GM12801 (cell line): ENCODE results near the gene GALNT2.

Experiments used
- TF ChIP-seq, protein P1 (sequence below): IDR thresholded peaks from one replicate; pipeline ENCODE4 v1.5.1; 2011; ENCODE audit warnings: control low read depth; ENCODE audit not compliant: insufficient read length; ENCODE audit errors: extremely low read depth

GALNT2 gene

DNA sequence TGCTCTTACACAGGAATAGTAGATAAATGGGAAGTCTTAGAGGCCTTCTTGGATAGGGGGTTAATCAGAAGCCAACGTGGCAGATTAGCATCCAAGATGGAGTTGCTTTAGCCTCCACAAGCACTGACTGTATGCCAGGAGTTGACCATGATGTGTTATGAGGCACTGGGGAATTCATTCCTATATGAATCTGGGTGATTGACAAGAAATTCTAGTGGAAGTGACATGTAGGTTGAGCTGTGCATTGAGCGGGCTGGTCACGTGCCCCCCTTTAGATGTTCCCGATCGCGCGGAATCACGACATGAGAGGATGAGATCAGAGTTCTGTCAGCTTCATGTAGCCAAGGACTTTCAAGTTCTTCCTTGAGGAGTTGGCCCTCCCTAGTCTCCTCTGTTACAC is 31.7 kb downstream of the GALNT2 start:
- TF ChIP-seq, protein P1, sequence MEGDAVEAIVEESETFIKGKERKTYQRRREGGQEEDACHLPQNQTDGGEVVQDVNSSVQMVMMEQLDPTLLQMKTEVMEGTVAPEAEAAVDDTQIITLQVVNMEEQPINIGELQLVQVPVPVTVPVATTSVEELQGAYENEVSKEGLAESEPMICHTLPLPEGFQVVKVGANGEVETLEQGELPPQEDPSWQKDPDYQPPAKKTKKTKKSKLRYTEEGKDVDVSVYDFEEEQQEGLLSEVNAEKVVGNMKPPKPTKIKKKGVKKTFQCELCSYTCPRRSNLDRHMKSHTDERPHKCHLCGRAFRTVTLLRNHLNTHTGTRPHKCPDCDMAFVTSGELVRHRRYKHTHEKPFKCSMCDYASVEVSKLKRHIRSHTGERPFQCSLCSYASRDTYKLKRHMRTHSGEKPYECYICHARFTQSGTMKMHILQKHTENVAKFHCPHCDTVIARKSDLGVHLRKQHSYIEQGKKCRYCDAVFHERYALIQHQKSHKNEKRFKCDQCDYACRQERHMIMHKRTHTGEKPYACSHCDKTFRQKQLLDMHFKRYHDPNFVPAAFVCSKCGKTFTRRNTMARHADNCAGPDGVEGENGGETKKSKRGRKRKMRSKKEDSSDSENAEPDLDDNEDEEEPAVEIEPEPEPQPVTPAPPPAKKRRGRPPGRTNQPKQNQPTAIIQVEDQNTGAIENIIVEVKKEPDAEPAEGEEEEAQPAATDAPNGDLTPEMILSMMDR: no peak

DNA sequence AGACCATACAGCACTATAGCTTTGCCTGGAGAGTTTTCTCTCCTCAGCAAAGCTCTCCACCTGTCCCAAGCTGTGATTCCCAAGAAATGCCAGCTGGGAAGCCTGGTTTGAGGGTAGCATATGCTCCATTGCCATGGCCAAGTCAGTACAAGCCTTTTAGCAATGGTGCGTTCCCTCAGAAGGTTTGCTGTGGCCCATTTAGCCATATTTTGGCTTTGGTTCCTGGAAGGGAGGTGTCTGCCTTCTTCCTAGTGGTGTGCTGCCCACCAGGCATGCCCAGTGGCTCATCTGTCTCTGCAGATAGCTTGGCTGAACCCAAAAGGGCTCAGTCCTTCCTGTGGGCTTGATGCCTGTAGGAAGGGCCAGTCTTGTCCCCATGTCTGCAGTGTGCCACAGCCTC is 32.4 kb downstream of the GALNT2 start:
- TF ChIP-seq, protein P1: no peak

DNA sequence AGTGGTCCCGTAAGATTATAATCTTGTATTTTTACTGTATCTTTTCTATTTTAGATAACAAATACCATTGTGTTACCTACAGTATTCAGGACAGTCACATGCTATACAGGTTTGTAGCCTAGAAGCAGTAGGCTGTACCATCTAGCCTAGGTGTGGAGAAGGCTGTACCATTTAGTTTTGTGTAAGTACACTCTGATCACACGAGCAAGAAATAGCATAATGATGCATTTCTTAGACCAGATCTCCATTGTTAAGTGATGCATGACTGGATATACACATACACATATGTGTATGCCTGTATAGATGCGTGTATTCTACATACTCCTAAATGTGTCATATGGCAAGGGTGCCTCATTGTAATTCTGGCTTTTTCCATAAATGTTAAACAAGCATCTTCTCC is 33.9 kb downstream of the GALNT2 start:
- TF ChIP-seq, protein P1: no peak

DNA sequence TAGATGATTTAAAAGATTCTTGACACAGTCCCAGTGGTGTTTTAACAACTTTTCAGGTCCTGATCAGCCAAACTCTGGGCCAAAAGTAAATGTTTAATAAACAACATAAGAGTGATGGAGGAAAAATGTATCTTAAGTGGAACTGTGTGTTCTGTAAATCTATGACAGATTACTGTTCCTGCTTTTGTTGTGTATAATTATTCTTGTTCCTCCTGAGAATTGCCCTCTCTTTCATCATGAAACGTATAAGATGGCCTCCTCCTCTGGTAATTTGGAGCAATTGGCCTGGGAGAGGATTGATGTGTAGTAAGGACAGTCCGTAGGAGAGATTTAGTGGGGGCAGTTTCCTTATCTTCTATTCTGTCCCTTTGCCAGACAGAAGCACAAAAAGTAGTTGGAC is 34.5 kb downstream of the GALNT2 start:
- TF ChIP-seq, protein P1: no peak

DNA sequence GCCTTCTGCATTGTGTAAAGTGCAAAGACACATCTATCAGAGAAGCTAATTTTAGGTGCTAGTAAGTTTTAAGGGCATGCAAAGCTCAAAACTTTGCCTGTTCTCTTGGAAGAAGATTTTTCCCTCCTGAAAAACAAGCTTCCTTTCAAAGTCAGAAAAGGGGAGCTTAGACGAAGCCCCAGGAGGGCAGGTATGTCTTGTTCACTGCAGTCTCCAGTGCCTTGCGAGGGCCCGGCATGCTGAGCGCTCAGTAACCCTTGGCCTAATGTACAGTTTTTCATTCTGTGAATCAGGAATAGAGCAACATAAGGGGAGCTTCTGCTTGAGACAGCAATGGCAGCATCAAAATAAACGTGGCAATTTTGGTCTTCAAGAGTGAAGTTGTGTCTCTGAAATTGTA is 35.0 kb downstream of the GALNT2 start:
- TF ChIP-seq, protein P1: no peak

DNA sequence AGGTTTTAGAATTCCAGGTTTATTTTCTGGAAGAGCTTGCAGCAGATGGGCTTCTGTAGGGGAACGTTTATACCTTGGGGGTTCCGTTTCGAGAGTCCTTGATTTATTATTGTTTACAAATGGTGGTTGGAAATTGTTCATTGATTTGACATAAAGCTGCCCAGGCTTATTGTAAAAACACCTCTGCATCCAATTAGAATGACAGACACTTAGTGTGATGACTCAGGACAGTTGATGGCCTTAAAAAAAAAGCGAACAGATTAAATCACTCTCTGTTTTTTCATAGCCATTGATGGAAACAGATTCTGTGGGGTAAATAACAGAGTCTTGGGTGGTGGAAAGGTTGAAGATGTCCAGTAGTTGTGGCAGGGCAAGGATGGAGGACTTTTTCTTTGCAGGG is 35.4 kb downstream of the GALNT2 start:
- TF ChIP-seq, protein P1: no peak

DNA sequence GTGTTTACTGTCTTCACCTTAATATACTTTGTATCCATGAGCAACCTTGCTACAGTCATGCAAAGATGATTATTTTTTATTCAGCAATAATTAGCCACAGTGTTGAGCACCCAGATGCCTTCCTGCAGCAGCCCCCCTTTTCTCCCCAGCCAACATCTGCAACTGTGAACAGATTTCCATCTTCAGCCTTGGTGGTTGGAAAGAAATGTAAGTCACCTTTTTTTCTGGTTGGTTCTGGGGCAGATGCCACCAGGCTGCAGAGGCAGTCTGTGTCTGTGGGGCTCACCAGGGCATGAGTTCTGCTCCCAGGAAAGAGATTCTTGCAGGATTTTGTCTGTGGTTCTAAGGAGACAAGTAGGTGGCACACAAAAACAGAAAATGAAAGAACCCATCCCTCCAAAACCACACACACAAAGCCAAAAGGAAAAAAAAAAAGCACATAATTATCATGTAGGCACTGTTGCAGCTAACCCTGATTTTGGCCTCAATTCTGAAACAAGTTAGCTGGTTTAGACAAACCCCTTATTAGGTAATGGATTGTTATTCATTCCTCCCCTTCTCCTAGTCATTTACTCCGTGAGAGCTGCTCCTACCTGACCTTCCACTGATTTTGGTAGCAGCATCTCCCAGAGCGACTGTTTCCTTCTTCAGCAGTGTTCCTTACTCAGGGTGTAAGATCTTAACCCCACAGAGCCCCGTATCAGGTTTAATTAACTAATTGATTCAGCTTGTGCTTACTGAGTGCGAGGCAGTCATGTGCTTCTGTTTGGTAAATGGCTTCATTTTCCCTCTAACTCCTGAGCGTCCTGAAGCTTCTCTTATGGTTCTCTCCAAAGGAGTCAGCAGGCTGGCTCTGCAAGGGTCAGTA is 36.5 kb downstream of the GALNT2 start:
- TF ChIP-seq, protein P1: no peak
